Cardiac muscle cell (in vitro differentiated cells and primary cell): Measurements from ENCODE around the gene CFAP61. TPM values are rescaled to one million over a fixed set of nuclear protein-coding genes. Genes with fewer than 3 reads are reported as not detected.

Source experiments
- DNase-seq, 2 donors: peaks; one replicate each; pipeline versions ENCODE4 v3.0.0 to v3.0.0-alpha.2; 2010 to 2017; ENCODE audit warnings: low read depth in 1 of 2, low spot score in 1 of 2
- H3K27ac ChIP-seq: fragments of 200-600 bp; sonication (generic); 2 replicates; pipeline ENCODE4 v1.5.1; 2016
- H3K27me3 ChIP-seq: fragments of 200-600 bp; sonication (generic); 2 replicates; pipeline ENCODE4 v1.6.0; 2016; ENCODE audit warnings: control low read depth
- H3K36me3 ChIP-seq: fragments of 200-600 bp; sonication (generic); 2 replicates; pipeline ENCODE4 v1.5.1; 2016; ENCODE audit warnings: control low read depth
- H3K4me1 ChIP-seq: fragments of 200-600 bp; sonication (generic); 2 replicates; pipeline ENCODE4 v1.8.1; 2017; ENCODE audit warnings: low read depth, mild to moderate bottlenecking, mixed run types
- H3K4me3 ChIP-seq: fragments of 200-600 bp; sonication (generic); 2 replicates; pipeline ENCODE4 v1.5.1; 2016; ENCODE audit warnings: mild to moderate bottlenecking
- H3K9me3 ChIP-seq: fragments of 200-600 bp; sonication (generic); 2 replicates; pipeline ENCODE4 v1.5.1; 2017; ENCODE audit warnings: low read depth, mild to moderate bottlenecking, control low read depth
- CTCF ChIP-seq: IDR thresholded peaks from 2 replicates; pipeline ENCODE4 v1.5.1; 2012; ENCODE audit warnings: low read depth, mild to moderate bottlenecking, low read length
- polyA plus RNA-seq: library from polyadenylated mRNA; unstranded; fragments of >200 nt; fragmentation: Nextera tagmentation; extraction: Ambion mirVana; gene quantifications from 2 replicates; pipeline ENCODE4 v1.2.1, GENCODE V29; 2016
- total RNA-seq: library from RNA; depleted of rRNA; stranded (reverse); fragments of >200 nt; gene quantifications from 2 replicates; pipeline ENCODE4 v1.2.3, GENCODE V29; 2016

CFAP61 gene
- total and polyA plus RNA-seq, 2 experiments from 2014 or later = 0.44 TPM; not detected in 1

- Histone ChIP-seq H3K36me3 (peaks cover 2% of the 10 kb centered on the region), H3K27me3 (no peaks in the 10 kb centered on the region), H3K9me3 (no peaks in the 10 kb centered on the region), H3K27ac (no peak overlapping the region), H3K4me1 (peaks cover 17% of the 10 kb centered on the region), H3K4me3 (peak overlapping the region; percentile 77)
- TF ChIP-seq CTCF = no peak
- no peak for DNase-seq
Measured at GRCh38 chr20:20018366-20018765, 34.0 kb upstream of the CFAP61 start.

GRCh38 chr20:20019123-20019522 lies 33.2 kb upstream of the CFAP61 start:
- Histone ChIP-seq H3K4me1 (peaks cover 17% of the 10 kb centered on the region), H3K4me3 (no peak overlapping the region), H3K36me3 (peaks cover 3% of the 10 kb centered on the region), H3K27me3 (no peaks in the 10 kb centered on the region), H3K27ac (no peak overlapping the region), H3K9me3 (no peaks in the 10 kb centered on the region)
- no peak for DNase-seq
- TF ChIP-seq CTCF = no peak

- DNase-seq = no peak
- Histone ChIP-seq H3K27me3 (no peaks in the 10 kb centered on the region), H3K27ac (no peak overlapping the region), H3K9me3 (no peaks in the 10 kb centered on the region), H3K4me1 (peaks cover 10% of the 10 kb centered on the region), H3K36me3 (peaks cover 3% of the 10 kb centered on the region), H3K4me3 (no peak overlapping the region)
- TF ChIP-seq CTCF = no peak
Measured at GRCh38 chr20:20020908-20021307, 31.4 kb upstream of the CFAP61 start.

- no peak for TF ChIP-seq CTCF
- H3K36me3 ChIP-seq = peaks cover 7% of the 10 kb centered on the region
Measured at GRCh38 chr20:20021835-20022234, 30.5 kb upstream of the CFAP61 start.

GRCh38 chr20:20022498-20022897 lies 29.8 kb upstream of the CFAP61 start:
- H3K36me3 ChIP-seq = peaks cover 14% of the 10 kb centered on the region
- H3K4me3 ChIP-seq = no peak overlapping the region
- no peaks in the 10 kb centered on the region for H3K27me3 ChIP-seq
- H3K27ac ChIP-seq = no peak overlapping the region
- no peak for TF ChIP-seq CTCF
- H3K4me1 ChIP-seq = peaks cover 10% of the 10 kb centered on the region
- DNase-seq = no peak
- H3K9me3 ChIP-seq = no peaks in the 10 kb centered on the region

More at GRCh38 chr20:20021835-20022234, 30.5 kb upstream of the CFAP61 start:
- Histone ChIP-seq H3K9me3 (no peaks in the 10 kb centered on the region), H3K27me3 (no peaks in the 10 kb centered on the region), H3K27ac (no peak overlapping the region), H3K4me3 (no peak overlapping the region), H3K4me1 (peaks cover 10% of the 10 kb centered on the region)
- no peak for DNase-seq

GRCh38 chr20:20023395-20023794 lies 28.9 kb upstream of the CFAP61 start:
- DNase-seq = no peak
- no peaks in the 10 kb centered on the region for H3K9me3 ChIP-seq
- peaks cover 5% of the 10 kb centered on the region for H3K4me1 ChIP-seq
- H3K27me3 ChIP-seq = no peaks in the 10 kb centered on the region
- no peak for TF ChIP-seq CTCF
- H3K27ac ChIP-seq = no peak overlapping the region
- H3K4me3 ChIP-seq = no peak overlapping the region
- peaks cover 23% of the 10 kb centered on the region for H3K36me3 ChIP-seq
